HEK293 (cell line): Measurements from ENCODE around the gene SLC6A1.

Source experiments
- EGR2 ChIP-seq: fragments of 450-650 bp; formaldehyde crosslinking; IDR thresholded peaks from 2 replicates; pipeline ENCODE4 v1.5.1; 2016; ENCODE audit warnings: low read depth, missing biosample characterization, missing genetic modification characterization
- GLIS1 ChIP-seq: fragments of 450-650 bp; formaldehyde crosslinking; IDR thresholded peaks from 2 replicates; pipeline ENCODE4 v1.5.1; 2016; ENCODE audit warnings: missing biosample characterization, missing genetic modification characterization
- HOXA7 ChIP-seq: sonication (generic); formaldehyde crosslinking; IDR thresholded peaks from 2 replicates; pipeline ENCODE4 v1.8.1; 2022; ENCODE audit warnings: missing genetic modification reagents, borderline replicate concordance
- KLF1 ChIP-seq: fragments of 450-650 bp; formaldehyde crosslinking; IDR thresholded peaks from 2 replicates; pipeline ENCODE4 v1.5.1; 2016; ENCODE audit warnings: missing biosample characterization, missing genetic modification characterization
- SP2 ChIP-seq: fragments of 450-650 bp; formaldehyde crosslinking; IDR thresholded peaks from 2 replicates; pipeline ENCODE4 v1.5.1; 2016; ENCODE audit warnings: missing biosample characterization, missing genetic modification characterization
- YY1 ChIP-seq: fragments of 450-650 bp; formaldehyde crosslinking; IDR thresholded peaks from 2 replicates; pipeline ENCODE4 v1.5.1; 2018; ENCODE audit warnings: missing biosample characterization, missing genetic modification characterization
- ZNF2 ChIP-seq: fragments of 450-650 bp; formaldehyde crosslinking; IDR thresholded peaks from 2 replicates; pipeline ENCODE4 v1.5.1; 2016; ENCODE audit warnings: missing biosample characterization, missing genetic modification characterization
- ZNF24 ChIP-seq: fragments of 450-650 bp; formaldehyde crosslinking; IDR thresholded peaks from 2 replicates; pipeline ENCODE4 v1.5.1; 2016; ENCODE audit warnings: missing biosample characterization, missing genetic modification characterization
- ZNF654 ChIP-seq: fragments of 450-650 bp; formaldehyde crosslinking; IDR thresholded peaks from 2 replicates; pipeline ENCODE4 v1.5.1; 2016; ENCODE audit warnings: low read depth, missing biosample characterization, missing genetic modification characterization
- ZNF658 ChIP-seq: fragments of 450-650 bp; formaldehyde crosslinking; IDR thresholded peaks from 2 replicates; pipeline ENCODE4; 2016; ENCODE audit warnings: missing biosample characterization, missing genetic modification characterization
- ZNF768 ChIP-seq: fragments of 450-650 bp; formaldehyde crosslinking; IDR thresholded peaks from 2 replicates; pipeline ENCODE4 v1.5.1; 2018; ENCODE audit warnings: missing biosample characterization, mild to moderate bottlenecking, missing genetic modification characterization
- TF ChIP-seq, protein P1 (sequence below): fragments of 450-650 bp; formaldehyde crosslinking; IDR thresholded peaks from 2 replicates; pipeline ENCODE4 v1.5.1; 2016; ENCODE audit warnings: missing biosample characterization, missing genetic modification characterization
- TF ChIP-seq, protein P2 (sequence below): fragments of 450-650 bp; formaldehyde crosslinking; IDR thresholded peaks from 2 replicates; pipeline ENCODE4 v1.5.1; 2016; ENCODE audit warnings: missing biosample characterization, missing genetic modification characterization, low read depth
- TF ChIP-seq, protein P3 (sequence below): fragments of 450-650 bp; formaldehyde crosslinking; IDR thresholded peaks from 2 replicates; pipeline ENCODE4 v1.5.1; 2016; ENCODE audit warnings: missing biosample characterization, missing genetic modification characterization

DNA sequence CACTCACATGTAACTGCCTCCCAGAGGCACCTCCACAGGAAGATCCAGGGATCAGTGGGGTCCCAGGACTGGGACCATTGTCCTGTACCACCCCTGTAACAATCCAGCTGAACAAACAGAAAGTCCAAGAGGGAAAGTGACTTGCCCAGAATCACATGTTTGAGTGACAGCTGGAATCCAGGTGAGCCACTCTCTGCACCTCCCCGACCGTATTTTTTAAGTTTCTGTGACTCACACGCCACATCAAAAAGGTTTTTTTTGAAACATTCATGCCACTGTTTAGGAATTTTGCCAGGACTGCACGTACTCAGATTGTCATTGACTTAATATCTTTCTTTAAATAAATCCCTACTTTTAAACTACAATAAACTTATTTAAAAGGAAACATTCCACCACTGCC, 9.8 kb upstream of the SLC6A1 start:
- TF ChIP-seq, protein P1, sequence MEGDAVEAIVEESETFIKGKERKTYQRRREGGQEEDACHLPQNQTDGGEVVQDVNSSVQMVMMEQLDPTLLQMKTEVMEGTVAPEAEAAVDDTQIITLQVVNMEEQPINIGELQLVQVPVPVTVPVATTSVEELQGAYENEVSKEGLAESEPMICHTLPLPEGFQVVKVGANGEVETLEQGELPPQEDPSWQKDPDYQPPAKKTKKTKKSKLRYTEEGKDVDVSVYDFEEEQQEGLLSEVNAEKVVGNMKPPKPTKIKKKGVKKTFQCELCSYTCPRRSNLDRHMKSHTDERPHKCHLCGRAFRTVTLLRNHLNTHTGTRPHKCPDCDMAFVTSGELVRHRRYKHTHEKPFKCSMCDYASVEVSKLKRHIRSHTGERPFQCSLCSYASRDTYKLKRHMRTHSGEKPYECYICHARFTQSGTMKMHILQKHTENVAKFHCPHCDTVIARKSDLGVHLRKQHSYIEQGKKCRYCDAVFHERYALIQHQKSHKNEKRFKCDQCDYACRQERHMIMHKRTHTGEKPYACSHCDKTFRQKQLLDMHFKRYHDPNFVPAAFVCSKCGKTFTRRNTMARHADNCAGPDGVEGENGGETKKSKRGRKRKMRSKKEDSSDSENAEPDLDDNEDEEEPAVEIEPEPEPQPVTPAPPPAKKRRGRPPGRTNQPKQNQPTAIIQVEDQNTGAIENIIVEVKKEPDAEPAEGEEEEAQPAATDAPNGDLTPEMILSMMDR (tag by site-specific recombination), result no peak
- TF ChIP-seq GLIS1 (tag by site-specific recombination), result no peak
- no peak for TF ChIP-seq HOXA7 (CRISPR knock-in tag)
- TF ChIP-seq, protein P2, sequence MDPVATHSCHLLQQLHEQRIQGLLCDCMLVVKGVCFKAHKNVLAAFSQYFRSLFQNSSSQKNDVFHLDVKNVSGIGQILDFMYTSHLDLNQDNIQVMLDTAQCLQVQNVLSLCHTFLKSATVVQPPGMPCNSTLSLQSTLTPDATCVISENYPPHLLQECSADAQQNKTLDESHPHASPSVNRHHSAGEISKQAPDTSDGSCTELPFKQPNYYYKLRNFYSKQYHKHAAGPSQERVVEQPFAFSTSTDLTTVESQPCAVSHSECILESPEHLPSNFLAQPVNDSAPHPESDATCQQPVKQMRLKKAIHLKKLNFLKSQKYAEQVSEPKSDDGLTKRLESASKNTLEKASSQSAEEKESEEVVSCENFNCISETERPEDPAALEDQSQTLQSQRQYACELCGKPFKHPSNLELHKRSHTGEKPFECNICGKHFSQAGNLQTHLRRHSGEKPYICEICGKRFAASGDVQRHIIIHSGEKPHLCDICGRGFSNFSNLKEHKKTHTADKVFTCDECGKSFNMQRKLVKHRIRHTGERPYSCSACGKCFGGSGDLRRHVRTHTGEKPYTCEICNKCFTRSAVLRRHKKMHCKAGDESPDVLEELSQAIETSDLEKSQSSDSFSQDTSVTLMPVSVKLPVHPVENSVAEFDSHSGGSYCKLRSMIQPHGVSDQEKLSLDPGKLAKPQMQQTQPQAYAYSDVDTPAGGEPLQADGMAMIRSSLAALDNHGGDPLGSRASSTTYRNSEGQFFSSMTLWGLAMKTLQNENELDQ (tag by site-specific recombination), result no peak
- TF ChIP-seq ZNF24 (tag by site-specific recombination), result no peak
- TF ChIP-seq, protein P3, sequence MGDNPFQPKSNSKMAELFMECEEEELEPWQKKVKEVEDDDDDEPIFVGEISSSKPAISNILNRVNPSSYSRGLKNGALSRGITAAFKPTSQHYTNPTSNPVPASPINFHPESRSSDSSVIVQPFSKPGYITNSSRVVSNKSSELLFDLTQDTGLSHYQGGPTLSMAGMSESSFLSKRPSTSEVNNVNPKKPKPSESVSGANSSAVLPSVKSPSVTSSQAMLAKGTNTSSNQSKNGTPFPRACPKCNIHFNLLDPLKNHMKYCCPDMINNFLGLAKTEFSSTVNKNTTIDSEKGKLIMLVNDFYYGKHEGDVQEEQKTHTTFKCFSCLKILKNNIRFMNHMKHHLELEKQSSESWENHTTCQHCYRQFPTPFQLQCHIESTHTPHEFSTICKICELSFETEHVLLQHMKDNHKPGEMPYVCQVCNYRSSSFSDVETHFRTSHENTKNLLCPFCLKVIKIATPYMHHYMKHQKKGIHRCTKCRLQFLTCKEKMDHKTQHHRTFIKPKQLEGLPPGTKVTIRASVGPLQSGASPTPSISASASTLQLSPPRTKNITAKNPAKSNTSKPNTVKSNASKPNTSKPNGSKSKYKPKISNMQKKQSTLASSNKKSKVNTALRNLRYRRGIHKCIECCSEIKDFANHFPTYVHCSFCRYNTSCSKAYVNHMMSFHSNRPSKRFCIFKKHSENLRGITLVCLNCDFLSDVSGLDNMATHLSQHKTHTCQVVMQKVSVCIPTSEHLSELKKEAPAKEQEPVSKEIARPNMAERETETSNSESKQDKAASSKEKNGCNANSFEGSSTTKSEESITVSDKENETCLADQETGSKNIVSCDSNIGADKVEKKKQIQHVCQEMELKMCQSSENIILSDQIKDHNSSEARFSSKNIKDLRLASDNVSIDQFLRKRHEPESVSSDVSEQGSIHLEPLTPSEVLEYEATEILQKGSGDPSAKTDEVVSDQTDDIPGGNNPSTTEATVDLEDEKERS, result no peak
- no peak for TF ChIP-seq ZNF654
- TF ChIP-seq YY1 (tag by site-specific recombination), result no peak
- no peak for TF ChIP-seq SP2 (tag by site-specific recombination)
- TF ChIP-seq ZNF658 (tag by site-specific recombination), result no peak
- TF ChIP-seq KLF1 (tag by site-specific recombination), result no peak
- no peak for TF ChIP-seq ZNF2 (tag by site-specific recombination)
- no peak for TF ChIP-seq ZNF768
- TF ChIP-seq EGR2 (tag by site-specific recombination), result no peak
